Panc1 (cell line): Measurements from ENCODE around the gene SKOR1. TPM values are rescaled to one million over a fixed set of nuclear protein-coding genes. Genes with fewer than 3 reads are reported as not detected.

Experiments used
- ATAC-seq: fragments of 200-7000 bp; cut with Tn5 transposase; 2 replicates; pipeline ENCODE4 v1.9.1; 2020; ENCODE audit warnings: mild to moderate bottlenecking, moderate library complexity
- BruUV-seq: library from RNA; stranded (reverse); fragments of 400-500 nt; replicated peaks from 2 replicates; lab custom pipeline; 2021; lab: Mats Ljungman, UMichigan
- CTCF ChIA-PET: fragments of 300-600 bp; sonication (Branson Sonifier 250); formaldehyde crosslinking; loops from one replicate; lab custom pipeline; 2022; ENCODE audit warnings: antibody characterized with exemption; lab: Charles Lee
- POLR2A ChIA-PET: fragments of 300-600 bp; sonication (Branson Sonifier 250); formaldehyde crosslinking; loops from one replicate; lab custom pipeline; 2022; ENCODE audit warnings: antibody characterized with exemption; lab: Charles Lee
- DNase-seq: peaks from one replicate; pipeline ENCODE4 v3.0.0-alpha.2; 2010; ENCODE audit warnings: low read depth, low spot score
- H3K27ac ChIP-seq: 2 replicates; pipeline ENCODE4 v1.5.1; 2011; ENCODE audit warnings: mild to moderate bottlenecking, low read length, inconsistent platforms
- H3K27me3 ChIP-seq: fragments of 200-500 bp; sonication (Bioruptor generic); 2 replicates; pipeline ENCODE4 v1.6.0; 2014; ENCODE audit warnings: low read length, inconsistent platforms; ENCODE audit not compliant: control insufficient read depth, insufficient read depth
- H3K36me3 ChIP-seq: fragments of 200-500 bp; sonication (Bioruptor generic); 2 replicates; pipeline ENCODE4 v1.5.1; 2014; ENCODE audit warnings: inconsistent platforms, mild to moderate bottlenecking, low read length, moderate library complexity; ENCODE audit not compliant: control insufficient read depth, insufficient read depth
- H3K4me1 ChIP-seq: 2 replicates; pipeline ENCODE4 v1.5.1; 2011; ENCODE audit warnings: inconsistent platforms, mild to moderate bottlenecking, low read length, moderate library complexity; ENCODE audit not compliant: control insufficient read depth, insufficient read depth
- H3K4me3 ChIP-seq, 2 experiments: 2 replicates each; pipeline ENCODE4 v1.5.1; 2011 to 2012; ENCODE audit warnings: low read depth in 2 of 2, low read length in 2 of 2, mild to moderate bottlenecking in 2 of 2, inconsistent platforms in 1 of 2, moderate library complexity in 1 of 2
- H3K9me3 ChIP-seq: fragments of 200-500 bp; sonication (Bioruptor generic); 2 replicates; pipeline ENCODE4 v1.5.1; 2014; ENCODE audit warnings: low read depth, mild to moderate bottlenecking, inconsistent platforms, low read length, moderate library complexity; ENCODE audit not compliant: control insufficient read depth, insufficient read depth
- POLR2AphosphoS5 ChIP-seq: IDR thresholded peaks from 2 replicates; pipeline ENCODE4 v1.6.1; 2012; ENCODE audit warnings: mild to moderate bottlenecking, low read depth, low read length, moderate library complexity
- SIN3A ChIP-seq: IDR thresholded peaks from 2 replicates; pipeline ENCODE4 v1.6.1; 2012; ENCODE audit warnings: low read depth, mild to moderate bottlenecking, low read length, moderate library complexity, borderline replicate concordance; ENCODE audit not compliant: insufficient read depth
- TCF7L2 ChIP-seq: IDR thresholded peaks from 2 replicates; pipeline ENCODE4 v1.6.1; 2011; ENCODE audit warnings: mild to moderate bottlenecking, low read depth, low read length, inconsistent platforms
- in situ Hi-C: cut with HindIII; loops from 2 replicates; pipeline ENCODE4 v1.10.0; 2016; ENCODE audit warnings: low sequenced_read_pairs, low pct_unique_long_range_greater_than_20kb
- intact Hi-C: fragments of 100-400 bp; cut with micrococcal nuclease; formaldehyde crosslinking; loops from one replicate; pipeline ENCODE4 v1.10.0; 2022; ENCODE audit not compliant: unreplicated experiment
- total RNA-seq: library from RNA; stranded (reverse); gene quantifications from one replicate; pipeline ENCODE4 v1.2.1, GENCODE V29; 2021; ENCODE audit not compliant: unreplicated experiment
- TF ChIP-seq, protein P1 (sequence below): fragments of 450-650 bp; IDR thresholded peaks from 2 replicates; pipeline ENCODE4 v1.5.1; 2017; ENCODE audit warnings: mild to moderate bottlenecking

Gene SKOR1
- total RNA-seq, 1 experiment from 2014 or later, result 0.21 TPM

- H3K4me3 ChIP-seq, result peak overlapping the region; percentile 42 to 67; a peak in 3 of 4 replicates
- DNase-seq, result no peak
- BruUV-seq, result no TSS peak
- intact Hi-C loops, result no loop called here
- H3K36me3 ChIP-seq, result no peaks in the 10 kb centered on the region
- ChIA-PET POLR2A (no interaction called here), CTCF (no interaction called here)
- peak overlapping the region; percentile 92 for H3K27ac ChIP-seq
- no peak for TF ChIP-seq POLR2AphosphoS5
- no peak for TF ChIP-seq TCF7L2
- no peak for TF ChIP-seq SIN3A
- TF ChIP-seq, protein P1, sequence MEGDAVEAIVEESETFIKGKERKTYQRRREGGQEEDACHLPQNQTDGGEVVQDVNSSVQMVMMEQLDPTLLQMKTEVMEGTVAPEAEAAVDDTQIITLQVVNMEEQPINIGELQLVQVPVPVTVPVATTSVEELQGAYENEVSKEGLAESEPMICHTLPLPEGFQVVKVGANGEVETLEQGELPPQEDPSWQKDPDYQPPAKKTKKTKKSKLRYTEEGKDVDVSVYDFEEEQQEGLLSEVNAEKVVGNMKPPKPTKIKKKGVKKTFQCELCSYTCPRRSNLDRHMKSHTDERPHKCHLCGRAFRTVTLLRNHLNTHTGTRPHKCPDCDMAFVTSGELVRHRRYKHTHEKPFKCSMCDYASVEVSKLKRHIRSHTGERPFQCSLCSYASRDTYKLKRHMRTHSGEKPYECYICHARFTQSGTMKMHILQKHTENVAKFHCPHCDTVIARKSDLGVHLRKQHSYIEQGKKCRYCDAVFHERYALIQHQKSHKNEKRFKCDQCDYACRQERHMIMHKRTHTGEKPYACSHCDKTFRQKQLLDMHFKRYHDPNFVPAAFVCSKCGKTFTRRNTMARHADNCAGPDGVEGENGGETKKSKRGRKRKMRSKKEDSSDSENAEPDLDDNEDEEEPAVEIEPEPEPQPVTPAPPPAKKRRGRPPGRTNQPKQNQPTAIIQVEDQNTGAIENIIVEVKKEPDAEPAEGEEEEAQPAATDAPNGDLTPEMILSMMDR, result no peak
- no peak for ATAC-seq
- H3K27me3 ChIP-seq, result no peaks in the 10 kb centered on the region
- H3K9me3 ChIP-seq, result no peaks in the 10 kb centered on the region
- peaks cover 53% of the 10 kb centered on the region for H3K4me1 ChIP-seq
- in situ Hi-C loops, result no loop called here
Measured at GRCh38 chr15:67884009-67884408, 58.7 kb downstream of the SKOR1 start.

Other genes with a start within 250 kb of the SKOR1 start
- not detected for gene RNU6-1, start 14.5 kb downstream of the SKOR1 start, total RNA-seq
- 44.5 TPM for gene PIAS1, start 228.8 kb downstream of the SKOR1 start, total RNA-seq